HepG2 (cell line): ENCODE results near the gene MAP2K1. TPM values are rescaled to one million over a fixed set of nuclear protein-coding genes. Genes with fewer than 3 reads are reported as not detected.

Experiments used
- ATAC-seq: fragments of 200-7000 bp; cut with Tn5 transposase; 3 replicates; pipeline ENCODE4 v1.9.1; 2020; ENCODE audit warnings: mild to moderate bottlenecking, moderate library complexity
- BruUV-seq: library from RNA; stranded (reverse); fragments of 400-500 nt; replicated peaks from 2 replicates; lab custom pipeline; 2021; lab: Mats Ljungman, UMichigan
- CTCF ChIA-PET: fragments of 300-600 bp; formaldehyde crosslinking; extraction: SDS; loops from one replicate; lab custom pipeline; 2021; ENCODE audit warnings: low total read pairs, inconsistent platforms, low intra/inter-chr PET ratio; lab: Yijun Ruan, JAX
- POLR2A ChIA-PET: fragments of 350-600 bp; sonication (Branson Sonifier 250); formaldehyde crosslinking; loops from one replicate; lab custom pipeline; 2020; ENCODE audit warnings: antibody characterized with exemption, inconsistent platforms; lab: Yijun Ruan, JAX
- DNase-seq: peaks from one replicate; pipeline ENCODE4 v3.0.0-alpha.2; 2015; ENCODE audit warnings: low spot score
- FAIRE-seq: peaks from 3 replicates; lab custom pipeline; 2011; peaks lifted over from hg19 to GRCh38; lab: Jason Lieb, UNC
- H2AFZ ChIP-seq: one replicate; pipeline ENCODE4 v1.6.1; 2011; ENCODE audit warnings: low read length, inconsistent platforms
- H3K27ac ChIP-seq: fragments of 300-600 bp; 3 replicates; pipeline ENCODE4 v1.8.0; 2011; ENCODE audit warnings: mixed run types, mild to moderate bottlenecking, mixed read lengths, low read length, inconsistent platforms; ENCODE audit not compliant: insufficient read depth; ENCODE audit errors: extremely low read length
- H3K27me3 ChIP-seq, 2 experiments: fragments of 200-600 bp in 1 of 2; 2 replicates in 1 of 2; 3 replicates in 1 of 2; pipeline versions ENCODE4 v1.6.0 to v1.8.0; 2011; ENCODE audit warnings: low read length in 2 of 2, mild to moderate bottlenecking in 2 of 2, moderate library complexity in 2 of 2, inconsistent platforms in 1 of 2; ENCODE audit not compliant: insufficient read depth in 2 of 2, control insufficient read depth in 1 of 2
- H3K36me3 ChIP-seq, 2 experiments: fragments of 200-600 bp in 1 of 2; replicated peaks in 1 of 2; 2 replicates in 1 of 2; 3 replicates in 1 of 2; pipeline versions ENCODE4 v1.5.1 to v1.8.0; 2011; ENCODE audit warnings: low read length in 2 of 2, inconsistent platforms in 1 of 2; ENCODE audit not compliant: insufficient read depth in 2 of 2, control insufficient read depth in 1 of 2
- H3K4me1 ChIP-seq: 2 replicates; pipeline ENCODE4 v1.5.1; 2012; ENCODE audit warnings: low read length, inconsistent platforms; ENCODE audit not compliant: insufficient read depth
- H3K4me2 ChIP-seq: 2 replicates; pipeline ENCODE4 v1.6.0; 2011; ENCODE audit warnings: low read depth, low read length, inconsistent platforms
- H3K4me3 ChIP-seq, 3 experiments: fragments of 200-600 bp in 1 of 3; sonication (generic), shearing (Covaris generic) in 1 of 3; replicated peaks in 1 of 3; 2 replicates each; pipeline ENCODE4 v1.5.1; 2011 to 2016; ENCODE audit warnings: low read length in 3 of 3, inconsistent platforms in 2 of 3, low read depth in 2 of 3, mild to moderate bottlenecking in 2 of 3, control low read depth in 1 of 3, mixed read lengths in 1 of 3; ENCODE audit not compliant: insufficient read depth in 1 of 3
- H3K79me2 ChIP-seq: one replicate; pipeline ENCODE4 v1.6.1; 2011; ENCODE audit warnings: low read length, inconsistent platforms; ENCODE audit not compliant: insufficient read depth
- H3K9ac ChIP-seq: 2 replicates; pipeline ENCODE4 v1.6.0; 2011; ENCODE audit warnings: mild to moderate bottlenecking, low read depth, low read length, inconsistent platforms; ENCODE audit not compliant: insufficient read depth
- H3K9me3 ChIP-seq: 2 replicates; pipeline ENCODE4 v1.5.1; 2012; ENCODE audit warnings: mild to moderate bottlenecking, low read length
- H4K20me1 ChIP-seq: 2 replicates; pipeline ENCODE4 v1.6.0; 2011; ENCODE audit warnings: inconsistent platforms, mild to moderate bottlenecking, low read length, moderate library complexity; ENCODE audit not compliant: insufficient read depth
- CREB1 ChIP-seq, 2 experiments: fragments of 450-650 bp in 1 of 2; IDR thresholded peaks; 2 replicates each; pipeline ENCODE4 v1.6.1; 2016 to 2017; ENCODE audit warnings: control low read depth in 1 of 2, mild to moderate bottlenecking in 1 of 2, missing compliant biosample characterization in 1 of 2, missing genetic modification characterization in 1 of 2
- FOSL1 ChIP-seq: sonication (generic); formaldehyde crosslinking; IDR thresholded peaks from 2 replicates; pipeline ENCODE4 v1.9.0; 2021; ENCODE audit warnings: missing genetic modification reagents, borderline replicate concordance
- HNF4A ChIP-seq: sonication (generic); formaldehyde crosslinking; IDR thresholded peaks from 2 replicates; pipeline ENCODE4 v1.4.0; 2020; ENCODE audit warnings: missing genetic modification reagents
- MED13 ChIP-seq: sonication (generic); formaldehyde crosslinking; IDR thresholded peaks from 2 replicates; pipeline ENCODE4 v1.5.0; 2020; ENCODE audit warnings: missing genetic modification reagents
- POLR2G ChIP-seq: fragments of 200-400 bp; formaldehyde crosslinking; IDR thresholded peaks from 2 replicates; pipeline ENCODE4 v1.6.1; 2018; ENCODE audit warnings: mild to moderate bottlenecking, low read depth, low read length, moderate library complexity
- RBFOX2 ChIP-seq: fragments of 200-400 bp; formaldehyde crosslinking; IDR thresholded peaks from 2 replicates; pipeline ENCODE4 v1.6.1; 2017; ENCODE audit warnings: low read depth, mild to moderate bottlenecking, low read length
- SNAI1 ChIP-seq: sonication (generic); formaldehyde crosslinking; IDR thresholded peaks from 2 replicates; pipeline ENCODE4 v1.5.0; 2020; ENCODE audit warnings: mild to moderate bottlenecking, missing genetic modification reagents, borderline replicate concordance
- TBL1XR1 ChIP-seq: fragments of 150-350 bp; IDR thresholded peaks from 2 replicates; pipeline ENCODE4 v1.6.1; 2014; ENCODE audit warnings: borderline replicate concordance, low read length; ENCODE audit not compliant: partially characterized antibody
- TRIM24 ChIP-seq: sonication (generic); formaldehyde crosslinking; IDR thresholded peaks from 2 replicates; pipeline ENCODE4 v1.8.0; 2022; ENCODE audit warnings: mild to moderate bottlenecking, missing genetic modification reagents
- ZKSCAN1 ChIP-seq: fragments of 150-350 bp; IDR thresholded peaks from 2 replicates; pipeline ENCODE4 v1.6.1; 2014; ENCODE audit warnings: low read length
- ZNF232 ChIP-seq: sonication (generic); formaldehyde crosslinking; IDR thresholded peaks from 2 replicates; pipeline ENCODE4 v1.4.0; 2020; ENCODE audit warnings: missing genetic modification reagents, borderline replicate concordance
- ZNF317 ChIP-seq: sonication (generic); formaldehyde crosslinking; IDR thresholded peaks from 2 replicates; pipeline ENCODE4 v1.5.0; 2020; ENCODE audit warnings: mild to moderate bottlenecking, missing genetic modification reagents
- ZNF510 ChIP-seq: sonication (generic); formaldehyde crosslinking; IDR thresholded peaks from 2 replicates; pipeline ENCODE4 v1.4.0; 2020; ENCODE audit warnings: low read depth, mild to moderate bottlenecking, missing genetic modification reagents
- ZNF570 ChIP-seq: sonication (generic); formaldehyde crosslinking; IDR thresholded peaks from 2 replicates; pipeline ENCODE4 v1.4.0; 2020; ENCODE audit warnings: mild to moderate bottlenecking, missing genetic modification reagents, borderline replicate concordance
- WGBS: methylation state at CpG from one replicate; pipeline ENCODE4 v1.1.6; 2017; ENCODE audit warnings: low lambda C conversion rate; 5-methylcytosine and 5-hydroxymethylcytosine counted together
- in situ Hi-C: cut with HindIII; loops from 2 replicates; pipeline ENCODE4 v1.10.0; 2017; ENCODE audit warnings: low pct_unique_long_range_greater_than_20kb; ENCODE audit not compliant: extremely low pct_ligation_motif_present
- intact Hi-C: fragments of 100-400 bp; cut with micrococcal nuclease; formaldehyde crosslinking; loops from one replicate; pipeline ENCODE4 v1.10.0; 2022; ENCODE audit not compliant: unreplicated experiment
- polyA plus RNA-seq, 8 experiments: library from polyadenylated mRNA; depleted of rRNA in 3 of 8; stranded (reverse) in 7 of 8; unstranded in 1 of 8; fragments of >200 nt; fragmentation: Illumina TruSeq in 4 of 8; extraction: Trizol in 4 of 8; gene quantifications; 2 replicates each; pipeline versions ENCODE4 v1.2.1 to v1.2.3, GENCODE V29; 2011 to 2016; ENCODE audit warnings: low read depth in 4 of 8, missing spikeins in 1 of 8, mixed read lengths in 1 of 8; ENCODE audit not compliant: insufficient read depth in 1 of 8
- total RNA-seq, 5 experiments: library from RNA; depleted of rRNA; stranded (reverse); fragments of >200 nt; fragmentation: Illumina TruSeq; extraction: Trizol; gene quantifications; 2 replicates each; pipeline ENCODE4 v1.2.3, GENCODE V29; 2016; ENCODE audit warnings: low read depth in 1 of 5
- TF ChIP-seq, protein P1 (sequence below): sonication (generic); formaldehyde crosslinking; IDR thresholded peaks from 2 replicates; pipeline ENCODE4 v1.4.0; 2020; ENCODE audit warnings: missing genetic modification reagents; ENCODE audit errors: not compliant biosample characterization

Gene MAP2K1
- total and polyA plus RNA-seq, 2 of the 13 experiments (the other 11 are each of a cell fraction or from before 2014, with no cell fraction given), result 24.1 to 49.2 TPM

DNA sequence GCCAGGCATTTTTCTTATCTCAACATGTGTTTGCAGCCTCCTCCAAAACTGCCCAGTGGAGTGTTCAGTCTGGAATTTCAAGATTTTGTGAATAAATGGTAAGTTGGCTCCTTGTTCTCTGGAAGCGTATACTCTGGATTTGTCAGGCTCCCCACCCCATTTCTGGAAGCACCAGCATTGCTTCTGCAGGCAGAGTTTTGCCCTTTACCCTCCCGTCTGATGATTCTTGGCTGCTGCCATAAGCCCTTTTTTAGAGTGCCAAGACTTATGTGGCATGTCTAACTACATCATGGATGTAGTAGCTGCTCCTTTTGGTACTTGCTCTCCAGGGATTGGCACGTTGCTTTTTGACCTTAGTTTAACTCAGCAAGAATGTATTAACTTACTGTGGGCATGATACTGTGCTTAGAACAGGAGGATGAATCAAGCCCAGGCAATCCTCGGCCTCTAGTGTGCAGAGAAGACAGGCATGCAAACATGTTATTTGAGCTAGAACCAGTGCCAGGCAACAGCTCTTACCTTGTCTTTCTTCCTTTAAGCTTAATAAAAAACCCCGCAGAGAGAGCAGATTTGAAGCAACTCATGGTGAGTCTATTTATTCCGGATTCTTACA is 102.6 kb downstream of the MAP2K1 start:
- BruUV-seq, result no TSS peak
- H3K79me2 ChIP-seq, result no peaks in the 10 kb centered on the region
- no peak overlapping the region for H3K4me3 ChIP-seq
- no peak overlapping the region for H3K4me2 ChIP-seq
- WGBS, result 97% methylated on average over 6 of the region's 6 CpGs
- FAIRE-seq (no peak), ATAC-seq (no peak), DNase-seq (no peak)
- H3K4me1 ChIP-seq, result no peaks in the 10 kb centered on the region
- no peaks in the 10 kb centered on the region for H4K20me1 ChIP-seq
- in situ Hi-C loops, result loop anchor here (25.0 kb wide), 1 partner anchor 102 kb away; the partner anchor contains the start of gene MAP2K1
- peaks cover 21 to 67% of the 10 kb centered on the region in 2 experiments for H3K36me3 ChIP-seq
- CTCF ChIA-PET, result no interaction called here
- no peaks in the 10 kb centered on the region for H3K27me3 ChIP-seq
- intact Hi-C loops, result no loop called here
- POLR2A ChIA-PET, result interaction anchor here (1.0 to 1.4 kb wide), 2 partner anchors 10 to 16 kb away, joined by 3 to 4 read pairs; partner anchors contain the start of gene ZWILCH
- H3K27ac ChIP-seq, result no peak overlapping the region
- TF ChIP-seq ZKSCAN1, result no peak
- no peak for TF ChIP-seq FOSL1
- no peak for TF ChIP-seq ZNF317
- TF ChIP-seq ZNF570, result no peak
- TF ChIP-seq ZNF232 (CRISPR knock-in tag), result no peak
- TF ChIP-seq ZNF510, result no peak
- no peak for TF ChIP-seq HNF4A (CRISPR knock-in tag)
- TF ChIP-seq MED13 (CRISPR knock-in tag), result no peak
- no peak for TF ChIP-seq SNAI1 (CRISPR knock-in tag)
- TF ChIP-seq, all 625 proteins: peak for 0
- H3K9ac ChIP-seq, result no peak overlapping the region
- H2AFZ ChIP-seq, result no peak overlapping the region
- H3K9me3 ChIP-seq, result no peaks in the 10 kb centered on the region

DNA sequence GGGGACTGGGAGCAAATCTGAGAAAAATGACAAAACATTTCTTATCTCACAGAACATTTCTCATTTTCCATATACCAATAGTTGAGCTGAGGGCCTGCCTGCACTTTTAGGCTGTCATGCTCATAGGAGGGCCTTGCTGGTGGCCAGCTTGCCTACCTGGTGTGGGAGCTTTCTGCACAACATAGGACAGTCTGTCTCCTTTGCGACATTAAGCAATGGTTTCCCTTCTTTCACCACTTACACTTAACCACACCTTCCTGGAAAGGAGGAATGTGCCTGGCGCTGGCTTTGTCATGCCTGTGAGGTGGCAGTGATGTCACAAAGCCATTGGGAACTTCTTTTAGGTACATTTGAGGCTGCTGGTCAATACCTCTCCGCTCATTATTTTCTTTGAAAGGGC is 105.1 kb downstream of the MAP2K1 start:
- in situ Hi-C loops (loop anchor here (25.0 kb wide), 1 partner anchor 105 kb away; the partner anchor contains the start of gene MAP2K1), intact Hi-C loops (loop anchor here (10.0 kb wide), 1 partner anchor 137 kb away; the partner anchor contains the start of gene TIPIN)
- Histone ChIP-seq H3K27ac (no peak overlapping the region), H3K9me3 (no peaks in the 10 kb centered on the region), H3K4me2 (no peak overlapping the region), H3K27me3 (no peaks in the 10 kb centered on the region), H3K36me3 (peaks cover 17 to 53% of the 10 kb centered on the region in 2 experiments), H3K4me3 (no peak overlapping the region), H3K9ac (no peak overlapping the region), H2AFZ (no peak overlapping the region), H4K20me1 (no peaks in the 10 kb centered on the region), H3K79me2 (peaks cover 9% of the 10 kb centered on the region), H3K4me1 (peaks cover 17% of the 10 kb centered on the region)
- CTCF ChIA-PET, result no interaction called here
- 100% methylated on average over 3 of the region's 3 CpGs for WGBS
- DNase-seq (no peak), FAIRE-seq (no peak), ATAC-seq (no peak)
- TF ChIP-seq POLR2G, result 0 out of 2 replicates have a peak, but pooled peaks have one; percentile 37
- no peak for TF ChIP-seq TBL1XR1
- TF ChIP-seq, protein P1, sequence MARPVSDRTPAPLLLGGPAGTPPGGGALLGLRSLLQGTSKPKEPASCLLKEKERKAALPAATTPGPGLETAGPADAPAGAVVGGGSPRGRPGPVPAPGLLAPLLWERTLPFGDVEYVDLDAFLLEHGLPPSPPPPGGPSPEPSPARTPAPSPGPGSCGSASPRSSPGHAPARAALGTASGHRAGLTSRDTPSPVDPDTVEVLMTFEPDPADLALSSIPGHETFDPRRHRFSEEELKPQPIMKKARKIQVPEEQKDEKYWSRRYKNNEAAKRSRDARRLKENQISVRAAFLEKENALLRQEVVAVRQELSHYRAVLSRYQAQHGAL (CRISPR knock-in tag), result no peak
- TF ChIP-seq CREB1 (IDR thresholded peaks at IDR 0.05), result 0 out of 2 replicates have a peak, but pooled peaks have one; percentile 11
- TF ChIP-seq CREB1 (CRISPR knock-in tag; IDR thresholded peaks at IDR 0.05), result no peak
- no peak for TF ChIP-seq TRIM24
- TF ChIP-seq RBFOX2, result peak; percentile 16; the same call in 1 of the 2 replicates
- POLR2A ChIA-PET, result no interaction called here
- BruUV-seq, result no TSS peak
